K562 (cell line): ENCODE measurements around the gene CRYBG1. TPM values are rescaled to one million over a fixed set of nuclear protein-coding genes. Genes with fewer than 3 reads are reported as not detected.

Experiments used
- ATAC-seq: fragments of 200-7000 bp; cut with Tn5 transposase; 3 replicates; pipeline ENCODE4 v1.9.1; 2020; ENCODE audit warnings: moderate library complexity
- BruUV-seq: library from RNA; stranded (reverse); fragments of 400-500 nt; replicated peaks from 2 replicates; lab custom pipeline; 2021; lab: Mats Ljungman, UMichigan
- CTCF ChIA-PET: fragments of 300-600 bp; formaldehyde crosslinking; extraction: SDS; loops from one replicate; lab custom pipeline; 2021; ENCODE audit warnings: low intra/inter-chr PET ratio; lab: Yijun Ruan, JAX
- POLR2A ChIA-PET: fragments of 300-600, 350-650 bp; sonication (Branson Sonifier 250); formaldehyde crosslinking; extraction: SDS; loops from one replicate; lab custom pipeline; 2021; ENCODE audit warnings: antibody characterized with exemption, inconsistent platforms; lab: Yijun Ruan, JAX
- DNase-seq, 4 experiments: peaks; one replicate each; pipeline versions ENCODE4 v3.0.0 to v3.0.0-alpha.2; 2011 to 2018; ENCODE audit warnings: low spot score in 3 of 4, mixed read lengths in 3 of 4; ENCODE audit errors: extremely low read depth in 1 of 4
- FAIRE-seq: peaks from 2 replicates; lab custom pipeline; 2011; peaks lifted over from hg19 to GRCh38; lab: Jason Lieb, UNC
- H2AFZ ChIP-seq: 2 replicates; pipeline ENCODE4 v1.6.0; 2011; ENCODE audit warnings: low read depth, low read length, control low read depth, inconsistent platforms
- H3K27ac ChIP-seq: fragments of 200-600 bp; 3 replicates; pipeline ENCODE4 v1.8.0; 2011; ENCODE audit warnings: low read depth, mild to moderate bottlenecking, control low read depth, inconsistent platforms, low read length, moderate library complexity, mixed read lengths; ENCODE audit errors: extremely low read depth
- H3K27me3 ChIP-seq, 2 experiments: fragments of 300-600 bp in 1 of 2; 2 replicates in 1 of 2; 3 replicates in 1 of 2; pipeline versions ENCODE4 v1.6.0 to v1.8.0; 2011; ENCODE audit warnings: inconsistent platforms in 2 of 2, low read length in 2 of 2, mild to moderate bottlenecking in 1 of 2, mixed read lengths in 1 of 2, moderate library complexity in 1 of 2; ENCODE audit not compliant: control insufficient read depth in 2 of 2, insufficient read depth in 2 of 2
- H3K36me3 ChIP-seq: fragments of 300-600 bp; 3 replicates; pipeline ENCODE4 v1.8.0; 2011; ENCODE audit warnings: mild to moderate bottlenecking, low read length, inconsistent platforms; ENCODE audit not compliant: control insufficient read depth, insufficient read depth
- H3K4me1 ChIP-seq, 2 experiments: fragments of 200-600 bp in 1 of 2; replicated peaks in 1 of 2; 2 replicates in 1 of 2; 3 replicates in 1 of 2; pipeline versions ENCODE4 v1.5.1 to v1.8.0; 2011; ENCODE audit warnings: inconsistent platforms in 2 of 2, low read length in 2 of 2, mild to moderate bottlenecking in 1 of 2, mixed read lengths in 1 of 2, moderate library complexity in 1 of 2; ENCODE audit not compliant: control insufficient read depth in 2 of 2, insufficient read depth in 2 of 2
- H3K4me2 ChIP-seq: 2 replicates; pipeline ENCODE4 v1.6.1; 2011; ENCODE audit warnings: low read length, control low read depth, inconsistent platforms, mixed read lengths; ENCODE audit not compliant: insufficient read depth
- H3K4me3 ChIP-seq: fragments of 200-600 bp; sonication (generic), shearing (Covaris generic); 2 replicates; pipeline ENCODE4 v1.5.1; 2016; ENCODE audit warnings: control low read depth, inconsistent platforms
- H3K79me2 ChIP-seq: fragments of 200-600 bp; 3 replicates; pipeline ENCODE4 v1.8.0; 2011; ENCODE audit warnings: low read length, inconsistent platforms; ENCODE audit not compliant: control insufficient read depth, insufficient read depth
- H3K9ac ChIP-seq, 2 experiments: 2 replicates each; pipeline versions ENCODE4 v1.6.0 to v1.6.1; 2011; ENCODE audit warnings: low read depth in 2 of 2, low read length in 2 of 2, control low read depth in 1 of 2, inconsistent platforms in 1 of 2, mild to moderate bottlenecking in 1 of 2, mixed read lengths in 1 of 2; ENCODE audit not compliant: insufficient read depth in 1 of 2
- H3K9me1 ChIP-seq: one replicate; pipeline ENCODE4 v1.6.0; 2011; ENCODE audit warnings: inconsistent platforms, mild to moderate bottlenecking, low read length, moderate library complexity; ENCODE audit not compliant: control insufficient read depth, insufficient read depth
- H3K9me3 ChIP-seq: replicated peaks from 2 replicates; pipeline ENCODE4 v1.5.1; 2011; ENCODE audit warnings: low read depth, low read length, inconsistent platforms; ENCODE audit not compliant: control insufficient read depth, insufficient read depth
- H4K20me1 ChIP-seq: replicated peaks from 2 replicates; pipeline ENCODE4 v1.6.1; 2011; ENCODE audit warnings: low read length, inconsistent platforms, mixed read lengths; ENCODE audit not compliant: control insufficient read depth, insufficient read depth
- COPS2 ChIP-seq: fragments of 450-650 bp; conservative IDR thresholded peaks from 2 replicates; pipeline ENCODE4 v1.6.1; 2016; ENCODE audit warnings: mild to moderate bottlenecking, moderate library complexity
- GTF2B ChIP-seq: IDR thresholded peaks from 2 replicates; pipeline ENCODE4 v1.6.1; 2011; ENCODE audit not compliant: insufficient read length; ENCODE audit errors: extremely low read depth
- LARP7 ChIP-seq: fragments of 450-650 bp; IDR thresholded peaks from 2 replicates; pipeline ENCODE4 v1.6.1; 2016
- NCOR1 ChIP-seq: fragments of 450-650 bp; IDR thresholded peaks from 2 replicates; pipeline ENCODE4 v1.6.1; 2016; ENCODE audit warnings: mild to moderate bottlenecking, moderate library complexity
- PRMT5 ChIP-seq: sonication (generic); formaldehyde crosslinking; IDR thresholded peaks from 2 replicates; pipeline ENCODE4 v1.5.0; 2020; ENCODE audit warnings: missing genetic modification reagents
- SRSF1 ChIP-seq: fragments of 200-400 bp; formaldehyde crosslinking; IDR thresholded peaks from 2 replicates; pipeline ENCODE4 v1.6.1; 2017; ENCODE audit warnings: mild to moderate bottlenecking, low read depth, low read length, moderate library complexity
- WGBS: fragments of 100-300 bp; shearing (Covaris generic); methylation state at CpG from one replicate; pipeline ENCODE4 v1.1.6; 2016; ENCODE audit warnings: low coverage, mixed read lengths; ENCODE audit not compliant: insufficient coverage; ENCODE audit errors: missing lambda C conversion rate; 5-methylcytosine and 5-hydroxymethylcytosine counted together
- in situ Hi-C: fragments of 300-500 bp; cut with MboI; formaldehyde crosslinking; loops from 4 replicates; pipeline ENCODE4 v1.15.0; 2018; ENCODE audit warnings: inconsistent platforms, mixed read lengths
- intact Hi-C: fragments of 100-400 bp; cut with micrococcal nuclease; formaldehyde crosslinking; loops from 2 replicates; pipeline ENCODE4 v1.14.2; 2022
- polyA plus RNA-seq, 8 experiments: library from polyadenylated mRNA; depleted of rRNA in 4 of 8; stranded (reverse) in 5 of 8; unstranded in 3 of 8; fragments of >200 nt; fragmentation: Nextera tagmentation in 2 of 8; fragmentation: Illumina TruSeq in 1 of 8; extraction: Ambion mirVana in 2 of 8; extraction: Trizol in 1 of 8; gene quantifications; 2 replicates each; pipeline versions ENCODE4 v1.2.1 to v1.2.3, GENCODE V29; 2011 to 2014; ENCODE audit warnings: inconsistent platforms in 1 of 8, missing spikeins in 1 of 8
- total RNA-seq, 7 experiments: library from RNA; depleted of rRNA in 6 of 7; stranded (reverse); fragments of >200 nt in 6 of 7; fragmentation: Illumina TruSeq in 2 of 7; extraction: Trizol in 2 of 7; gene quantifications; 2 replicates each; pipeline versions ENCODE4 v1.2.1 to v1.2.3, GENCODE V29; 2011 to 2021; ENCODE audit warnings: low replicate concordance in 1 of 7

Gene CRYBG1
- total and polyA plus RNA-seq, 9 of the 15 experiments (the other 6 are each of a cell fraction or from before 2014, with no cell fraction given), result 0.07 to 0.47 (median 0.11) TPM

- DNase-seq, result no peak
- in situ Hi-C loops (no loop called here), intact Hi-C loops (no loop called here)
- FAIRE-seq, result no peak
- no peak for ATAC-seq
- Histone ChIP-seq H2AFZ (no peak overlapping the region), H3K9me1 (no peaks in the 10 kb centered on the region), H3K9me3 (no peaks in the 10 kb centered on the region), H3K4me3 (no peak overlapping the region), H3K4me2 (no peak overlapping the region), H4K20me1 (no peaks in the 10 kb centered on the region), H3K36me3 (no peaks in the 10 kb centered on the region), H3K27ac (no peak overlapping the region), H3K27me3 (peaks cover 16 to 32% of the 10 kb centered on the region in 2 experiments; a peak in 3 of 5 replicates), H3K79me2 (no peaks in the 10 kb centered on the region), H3K4me1 (no peaks in the 10 kb centered on the region), H3K9ac (no peak overlapping the region)
- POLR2A ChIA-PET, result no interaction called here
- CTCF ChIA-PET, result no interaction called here
- BruUV-seq, result no TSS peak
- WGBS, result 0% methylated on average over 7 of the region's 7 CpGs
- no peak for TF ChIP-seq LARP7
- TF ChIP-seq COPS2, result no peak
- no peak for TF ChIP-seq SRSF1
- no peak for TF ChIP-seq PRMT5 (CRISPR knock-in tag)
- no peak for TF ChIP-seq NCOR1
- no peak for TF ChIP-seq GTF2B
These were observed 97.8 kb downstream of the CRYBG1 start for GRCh38 chr6:106458021-106458986.
